GM23338 (cell line): ENCODE measurements around the gene PCDHGA5.

Source experiments
- EZH2 ChIP-seq: fragments of 200-600 bp; sonication (generic); IDR thresholded peaks from one replicate; pipeline ENCODE4 v1.8.0; 2017; ENCODE audit warnings: antibody characterized with exemption, mild to moderate bottlenecking, low read depth; ENCODE audit not compliant: unreplicated experiment
- EZH2phosphoT487 ChIP-seq: fragments of 200-600 bp; sonication (generic); IDR thresholded peaks from one replicate; pipeline ENCODE4 v1.8.1; 2018; ENCODE audit warnings: antibody characterized with exemption; ENCODE audit not compliant: unreplicated experiment
- JUNB ChIP-seq: IDR thresholded peaks from one replicate; pipeline ENCODE4 v1.6.1; 2016; ENCODE audit warnings: antibody characterized with exemption; ENCODE audit not compliant: unreplicated experiment
- POLR2AphosphoS5 ChIP-seq: IDR thresholded peaks from 2 replicates; pipeline ENCODE4 v1.6.1; 2016; ENCODE audit warnings: antibody characterized with exemption, low read depth
- REST ChIP-seq: IDR thresholded peaks from one replicate; pipeline ENCODE4 v1.6.1; 2018; ENCODE audit warnings: antibody characterized with exemption; ENCODE audit not compliant: unreplicated experiment
- STAT1 ChIP-seq: IDR thresholded peaks from one replicate; pipeline ENCODE4 v1.6.1; 2016; ENCODE audit warnings: antibody characterized with exemption; ENCODE audit not compliant: unreplicated experiment
- ZNF114 ChIP-seq: fragments of 250-450 bp; sonication (Bioruptor Pico); IDR thresholded peaks from 2 replicates; pipeline ENCODE4 v1.5.0; 2020; ENCODE audit warnings: mild to moderate bottlenecking, moderate library complexity
- ZNF331 ChIP-seq: fragments of 250-450 bp; sonication (Bioruptor Pico); IDR thresholded peaks from 2 replicates; pipeline ENCODE4 v1.5.0; 2020; ENCODE audit warnings: low read depth, mild to moderate bottlenecking, moderate library complexity
- TF ChIP-seq, protein P1 (sequence below), 2 experiments: fragments of 200-600 bp in 1 of 2; sonication (generic) in 1 of 2; conservative IDR thresholded peaks; 2 replicates each; pipeline versions ENCODE4 v1.5.1 to v1.6.1; 2016 to 2017; ENCODE audit warnings: antibody characterized with exemption in 2 of 2, low read depth in 2 of 2, mild to moderate bottlenecking in 2 of 2, moderate library complexity in 1 of 2
- TF ChIP-seq, protein P2 (sequence below): fragments of 250-450 bp; sonication (Bioruptor Pico); IDR thresholded peaks from 2 replicates; pipeline ENCODE4 v1.5.0; 2020; ENCODE audit warnings: mild to moderate bottlenecking, moderate library complexity

DNA sequence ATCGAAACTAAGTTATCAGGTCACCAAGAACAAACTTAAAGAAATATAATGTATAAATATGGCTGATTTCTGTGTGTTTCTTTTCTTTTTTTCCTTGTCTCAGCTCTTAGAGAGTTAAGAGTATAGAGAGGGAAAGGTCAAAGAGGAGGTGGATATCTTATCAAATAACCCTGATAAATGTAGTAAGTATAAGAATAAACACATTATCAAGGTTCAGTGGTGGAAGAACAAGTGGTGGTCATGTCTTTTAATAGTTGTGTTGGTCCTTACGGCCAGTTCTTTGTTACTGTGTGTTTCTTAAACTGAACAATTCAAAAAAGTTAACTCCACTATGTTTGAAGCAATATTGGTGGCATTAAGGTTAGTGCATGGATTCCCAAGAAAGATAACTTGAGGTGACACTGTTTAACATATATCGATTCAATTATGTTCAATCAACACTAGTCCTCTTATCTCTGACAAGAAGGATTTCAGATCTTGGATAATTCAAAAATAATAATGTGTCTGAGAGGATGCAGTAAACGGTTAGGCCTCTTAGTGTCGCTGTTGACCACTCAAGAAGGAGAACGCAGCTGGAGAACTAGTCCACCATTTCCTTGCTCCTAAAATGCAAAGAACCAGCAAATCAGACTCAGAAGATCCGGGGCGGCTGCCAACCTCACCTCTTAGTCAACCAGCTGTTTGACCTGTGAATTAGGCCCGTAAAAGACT, 20.6 kb upstream of the PCDHGA5 start, which contains the start of gene PCDHGA3:
- no peak for TF ChIP-seq ZNF114 (CRISPR knock-in tag)
- TF ChIP-seq EZH2: no peak
- TF ChIP-seq, protein P1, sequence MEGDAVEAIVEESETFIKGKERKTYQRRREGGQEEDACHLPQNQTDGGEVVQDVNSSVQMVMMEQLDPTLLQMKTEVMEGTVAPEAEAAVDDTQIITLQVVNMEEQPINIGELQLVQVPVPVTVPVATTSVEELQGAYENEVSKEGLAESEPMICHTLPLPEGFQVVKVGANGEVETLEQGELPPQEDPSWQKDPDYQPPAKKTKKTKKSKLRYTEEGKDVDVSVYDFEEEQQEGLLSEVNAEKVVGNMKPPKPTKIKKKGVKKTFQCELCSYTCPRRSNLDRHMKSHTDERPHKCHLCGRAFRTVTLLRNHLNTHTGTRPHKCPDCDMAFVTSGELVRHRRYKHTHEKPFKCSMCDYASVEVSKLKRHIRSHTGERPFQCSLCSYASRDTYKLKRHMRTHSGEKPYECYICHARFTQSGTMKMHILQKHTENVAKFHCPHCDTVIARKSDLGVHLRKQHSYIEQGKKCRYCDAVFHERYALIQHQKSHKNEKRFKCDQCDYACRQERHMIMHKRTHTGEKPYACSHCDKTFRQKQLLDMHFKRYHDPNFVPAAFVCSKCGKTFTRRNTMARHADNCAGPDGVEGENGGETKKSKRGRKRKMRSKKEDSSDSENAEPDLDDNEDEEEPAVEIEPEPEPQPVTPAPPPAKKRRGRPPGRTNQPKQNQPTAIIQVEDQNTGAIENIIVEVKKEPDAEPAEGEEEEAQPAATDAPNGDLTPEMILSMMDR (conservative IDR thresholded peaks at IDR 0.05; ENCODE audit: low read depth in 2 of 2): peak; percentile 72 to 74
- TF ChIP-seq POLR2AphosphoS5: no peak
- TF ChIP-seq REST: no peak
- TF ChIP-seq, protein P2, sequence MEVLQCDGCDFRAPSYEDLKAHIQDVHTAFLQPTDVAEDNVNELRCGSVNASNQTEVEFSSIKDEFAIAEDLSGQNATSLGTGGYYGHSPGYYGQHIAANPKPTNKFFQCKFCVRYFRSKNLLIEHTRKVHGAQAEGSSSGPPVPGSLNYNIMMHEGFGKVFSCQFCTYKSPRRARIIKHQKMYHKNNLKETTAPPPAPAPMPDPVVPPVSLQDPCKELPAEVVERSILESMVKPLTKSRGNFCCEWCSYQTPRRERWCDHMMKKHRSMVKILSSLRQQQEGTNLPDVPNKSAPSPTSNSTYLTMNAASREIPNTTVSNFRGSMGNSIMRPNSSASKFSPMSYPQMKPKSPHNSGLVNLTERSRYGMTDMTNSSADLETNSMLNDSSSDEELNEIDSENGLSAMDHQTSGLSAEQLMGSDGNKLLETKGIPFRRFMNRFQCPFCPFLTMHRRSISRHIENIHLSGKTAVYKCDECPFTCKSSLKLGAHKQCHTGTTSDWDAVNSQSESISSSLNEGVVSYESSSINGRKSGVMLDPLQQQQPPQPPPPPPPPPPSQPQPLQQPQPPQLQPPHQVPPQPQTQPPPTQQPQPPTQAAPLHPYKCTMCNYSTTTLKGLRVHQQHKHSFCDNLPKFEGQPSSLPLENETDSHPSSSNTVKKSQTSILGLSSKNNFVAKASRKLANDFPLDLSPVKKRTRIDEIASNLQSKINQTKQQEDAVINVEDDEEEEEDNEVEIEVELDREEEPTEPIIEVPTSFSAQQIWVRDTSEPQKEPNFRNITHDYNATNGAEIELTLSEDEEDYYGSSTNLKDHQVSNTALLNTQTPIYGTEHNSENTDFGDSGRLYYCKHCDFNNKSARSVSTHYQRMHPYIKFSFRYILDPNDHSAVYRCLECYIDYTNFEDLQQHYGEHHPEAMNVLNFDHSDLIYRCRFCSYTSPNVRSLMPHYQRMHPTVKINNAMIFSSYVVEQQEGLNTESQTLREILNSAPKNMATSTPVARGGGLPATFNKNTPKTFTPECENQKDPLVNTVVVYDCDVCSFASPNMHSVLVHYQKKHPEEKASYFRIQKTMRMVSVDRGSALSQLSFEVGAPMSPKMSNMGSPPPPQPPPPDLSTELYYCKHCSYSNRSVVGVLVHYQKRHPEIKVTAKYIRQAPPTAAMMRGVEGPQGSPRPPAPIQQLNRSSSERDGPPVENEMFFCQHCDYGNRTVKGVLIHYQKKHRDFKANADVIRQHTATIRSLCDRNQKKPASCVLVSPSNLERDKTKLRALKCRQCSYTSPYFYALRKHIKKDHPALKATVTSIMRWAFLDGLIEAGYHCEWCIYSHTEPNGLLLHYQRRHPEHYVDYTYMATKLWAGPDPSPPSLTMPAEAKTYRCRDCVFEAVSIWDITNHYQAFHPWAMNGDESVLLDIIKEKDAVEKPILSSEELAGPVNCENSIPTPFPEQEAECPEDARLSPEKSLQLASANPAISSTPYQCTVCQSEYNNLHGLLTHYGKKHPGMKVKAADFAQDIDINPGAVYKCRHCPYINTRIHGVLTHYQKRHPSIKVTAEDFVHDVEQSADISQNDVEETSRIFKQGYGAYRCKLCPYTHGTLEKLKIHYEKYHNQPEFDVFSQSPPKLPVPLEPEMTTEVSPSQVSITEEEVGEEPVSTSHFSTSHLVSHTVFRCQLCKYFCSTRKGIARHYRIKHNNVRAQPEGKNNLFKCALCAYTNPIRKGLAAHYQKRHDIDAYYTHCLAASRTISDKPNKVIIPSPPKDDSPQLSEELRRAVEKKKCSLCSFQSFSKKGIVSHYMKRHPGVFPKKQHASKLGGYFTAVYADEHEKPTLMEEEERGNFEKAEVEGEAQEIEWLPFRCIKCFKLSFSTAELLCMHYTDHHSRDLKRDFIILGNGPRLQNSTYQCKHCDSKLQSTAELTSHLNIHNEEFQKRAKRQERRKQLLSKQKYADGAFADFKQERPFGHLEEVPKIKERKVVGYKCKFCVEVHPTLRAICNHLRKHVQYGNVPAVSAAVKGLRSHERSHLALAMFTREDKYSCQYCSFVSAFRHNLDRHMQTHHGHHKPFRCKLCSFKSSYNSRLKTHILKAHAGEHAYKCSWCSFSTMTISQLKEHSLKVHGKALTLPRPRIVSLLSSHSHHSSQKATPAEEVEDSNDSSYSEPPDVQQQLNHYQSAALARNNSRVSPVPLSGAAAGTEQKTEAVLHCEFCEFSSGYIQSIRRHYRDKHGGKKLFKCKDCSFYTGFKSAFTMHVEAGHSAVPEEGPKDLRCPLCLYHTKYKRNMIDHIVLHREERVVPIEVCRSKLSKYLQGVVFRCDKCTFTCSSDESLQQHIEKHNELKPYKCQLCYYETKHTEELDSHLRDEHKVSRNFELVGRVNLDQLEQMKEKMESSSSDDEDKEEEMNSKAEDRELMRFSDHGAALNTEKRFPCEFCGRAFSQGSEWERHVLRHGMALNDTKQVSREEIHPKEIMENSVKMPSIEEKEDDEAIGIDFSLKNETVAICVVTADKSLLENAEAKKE (CRISPR knock-in tag): no peak
- TF ChIP-seq JUNB: no peak
- no peak for TF ChIP-seq EZH2phosphoT487
- no peak for TF ChIP-seq STAT1
- TF ChIP-seq ZNF331 (CRISPR knock-in tag): no peak
